ENCODE data around the gene TTC6.
"Not testable (repeated sequence)": the region's sequence is repeated elsewhere in the genome, so short reads cannot be mapped to it uniquely, and the experiment has no call there.

TTC6 gene

GRCh38 chr14:37594971-37595808 is at the start of gene TTC6, which contains the start of gene FOXA1:
Gene TTC6, plus strand, starts transcription at chr14:37595629. Its CDS starts 26,436 bp downstream, at chr14:37622065.
Gene FOXA1, minus strand, starts transcription at chr14:37595249. Its CDS starts 277 bp downstream, at chr14:37594972.
- DNase-seq (ENCODE audit: low read depth) = no peak

GRCh38 chr14:37546621-37547447 is 48.6 kb upstream of the TTC6 start:
- DNase-seq (ENCODE audit: low read depth) = no peak

GRCh38 chr14:37550511-37550910 is 44.9 kb upstream of the TTC6 start:
- DNase-seq (ENCODE audit: low read depth) = no peak

GRCh38 chr14:37551119-37551518 is 44.3 kb upstream of the TTC6 start:
- no peak for DNase-seq (ENCODE audit: low read depth)

- no peak for DNase-seq (ENCODE audit: low read depth)
Observed at GRCh38 chr14:37553935-37554550, 41.4 kb upstream of the TTC6 start.

GRCh38 chr14:37555596-37555995 is 39.8 kb upstream of the TTC6 start:
- DNase-seq (ENCODE audit: low read depth) = not testable (repeated sequence)

- no peak for DNase-seq (ENCODE audit: low read depth)
Observed at GRCh38 chr14:37558740-37559139, 36.7 kb upstream of the TTC6 start.

- DNase-seq (ENCODE audit: low read depth) = no peak
Observed at GRCh38 chr14:37559386-37559785, 36.0 kb upstream of the TTC6 start.

- DNase-seq (ENCODE audit: low read depth) = no peak
Observed at GRCh38 chr14:37563189-37563588, 32.2 kb upstream of the TTC6 start.

GRCh38 chr14:37565550-37565949 is 29.9 kb upstream of the TTC6 start:
- DNase-seq (ENCODE audit: low read depth) = no peak

GRCh38 chr14:37566811-37567371 is 28.5 kb upstream of the TTC6 start:
- DNase-seq (ENCODE audit: low read depth) = no peak

GRCh38 chr14:37569729-37570128 is 25.7 kb upstream of the TTC6 start:
- no peak for DNase-seq (ENCODE audit: low read depth)

- DNase-seq (ENCODE audit: low read depth) = no peak
Observed at GRCh38 chr14:37571391-37571790, 24.0 kb upstream of the TTC6 start.

GRCh38 chr14:37573356-37573755 is 22.1 kb upstream of the TTC6 start:
- no peak for DNase-seq (ENCODE audit: low read depth)

- no peak for DNase-seq (ENCODE audit: low read depth)
Observed at GRCh38 chr14:37579274-37579673, 16.2 kb upstream of the TTC6 start.

GRCh38 chr14:37580146-37580545 is 15.3 kb upstream of the TTC6 start:
- no peak for DNase-seq (ENCODE audit: low read depth)

- no peak for DNase-seq (ENCODE audit: low read depth)
Observed at GRCh38 chr14:37583358-37584210, 11.8 kb upstream of the TTC6 start.

GRCh38 chr14:37584211-37585100 is 11.0 kb upstream of the TTC6 start:
- no peak for DNase-seq (ENCODE audit: low read depth)

GRCh38 chr14:37585101-37585511 is 10.3 kb upstream of the TTC6 start:
- DNase-seq (ENCODE audit: low read depth) = no peak
